Left kidney (tissue), 2 donors: ENCODE measurements around the gene ITGA4. TPM values are rescaled to one million over a fixed set of nuclear protein-coding genes. Genes with fewer than 3 reads are reported as not detected.

ENCODE experiments used
- DNase-seq: peaks from one replicate; pipeline ENCODE4 v3.0.0-alpha.2; 2013
- polyA plus RNA-seq: library from polyadenylated mRNA; unstranded; fragments of 120-200 nt; gene quantifications from one replicate; pipeline ENCODE4 v1.2.1, GENCODE V29; 2013; ENCODE audit not compliant: insufficient read length

The ITGA4 gene
- polyA plus RNA-seq, 1 donor = 43.9 TPM

DNA sequence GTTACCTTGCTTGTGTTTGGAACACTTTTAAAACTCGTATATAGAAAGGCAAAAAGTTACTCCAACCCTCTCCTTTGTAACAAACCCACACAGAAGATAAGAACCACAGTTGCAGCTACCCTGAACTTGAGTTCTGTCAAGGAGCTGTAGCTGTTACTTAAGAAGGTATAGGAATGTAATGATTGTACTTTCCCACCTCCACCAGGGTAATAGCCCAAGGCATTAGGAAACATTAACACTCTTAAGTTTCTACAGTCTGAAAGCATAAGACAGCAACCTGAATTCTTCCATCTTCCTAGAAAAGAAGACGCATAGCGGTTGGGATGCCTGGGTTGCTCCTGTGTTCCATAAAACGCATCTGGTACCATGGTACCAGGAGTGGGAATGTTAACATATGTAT lies 43.0 kb downstream of the ITGA4 start:
- DNase-seq = no peak

GRCh38 chr2:181515719-181516118 lies 58.5 kb downstream of the ITGA4 start:
- DNase-seq = no peak

- no peak for DNase-seq
These were observed 59.8 kb downstream of the ITGA4 start for GRCh38 chr2:181516992-181517391.

- no peak for DNase-seq
These were observed 60.6 kb downstream of the ITGA4 start for GRCh38 chr2:181517685-181518301.

DNA sequence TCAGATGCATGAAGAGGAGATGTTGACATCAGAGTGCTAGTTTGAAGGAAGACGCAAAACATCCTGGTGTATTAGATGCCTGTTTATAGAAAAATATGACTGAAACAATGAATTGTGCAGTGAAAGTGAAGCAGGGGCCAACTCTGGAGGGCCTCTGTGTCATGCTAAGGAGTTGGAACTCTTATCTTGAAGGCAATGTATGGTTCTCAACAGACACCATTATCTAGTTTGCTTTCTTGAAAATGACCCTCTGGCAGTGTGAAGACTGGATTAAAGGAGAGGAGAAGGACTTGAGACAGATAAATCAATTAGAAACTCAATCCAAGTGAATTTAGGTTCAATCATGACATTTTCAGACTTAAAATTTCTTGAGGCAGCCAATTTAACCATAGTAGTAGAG lies 63.1 kb downstream of the ITGA4 start:
- DNase-seq = no peak

DNA sequence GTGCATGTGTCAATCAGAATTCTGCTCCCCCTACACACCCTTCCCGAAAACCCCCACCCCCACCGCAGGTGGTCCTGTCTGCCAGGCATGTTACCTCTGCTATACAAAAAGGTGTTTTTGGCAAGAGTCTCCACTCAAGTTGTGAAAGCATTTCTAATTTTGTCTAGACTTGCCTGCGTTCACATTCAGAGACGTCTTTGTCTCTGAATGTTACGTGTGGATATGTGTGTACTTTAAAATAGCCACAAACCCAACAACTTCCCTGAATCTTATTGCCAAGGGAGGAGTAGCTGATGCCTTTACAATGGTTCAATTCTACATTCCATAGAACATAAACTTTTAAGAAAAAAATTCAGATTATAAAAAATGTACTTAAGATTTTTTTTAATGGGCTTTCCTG lies 66.6 kb downstream of the ITGA4 start:
- no peak for DNase-seq

DNA sequence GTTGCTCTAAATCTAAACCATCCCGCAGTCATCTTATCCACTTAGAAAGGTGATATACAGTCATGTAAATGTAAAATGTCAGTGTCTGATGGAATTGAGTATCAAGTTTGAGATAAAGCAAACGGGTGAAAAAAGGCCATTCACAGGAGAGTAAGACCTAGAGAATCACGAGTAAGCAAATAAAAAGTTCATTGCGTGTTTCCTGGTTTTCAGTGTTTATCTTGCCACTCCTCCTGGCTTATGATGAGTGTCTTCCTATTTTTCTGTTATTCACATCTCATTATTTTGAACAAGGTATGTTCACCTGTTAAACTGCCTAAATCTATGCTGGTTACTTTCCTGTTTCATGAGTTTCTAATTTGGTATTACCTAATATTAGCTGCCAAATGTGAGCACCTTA lies 68.8 kb downstream of the ITGA4 start:
- no peak for DNase-seq

DNA sequence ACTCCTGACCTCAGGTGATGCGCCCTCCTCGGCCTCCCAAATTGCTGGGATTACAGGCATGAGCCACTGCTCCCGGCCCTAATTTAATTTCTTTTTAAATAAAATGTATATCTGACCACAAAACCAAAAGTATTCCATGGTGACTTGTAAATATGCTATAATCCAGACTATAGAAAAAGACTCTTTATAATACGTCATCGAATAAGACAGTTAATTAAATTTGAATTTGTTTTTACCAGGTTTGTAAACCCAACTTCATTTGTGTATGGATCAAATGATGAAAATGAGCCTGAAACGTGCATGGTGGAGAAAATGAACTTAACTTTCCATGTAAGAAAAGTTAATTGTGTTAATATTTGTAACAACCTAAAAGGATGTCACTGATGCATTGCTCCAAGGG lies 69.9 kb downstream of the ITGA4 start:
- DNase-seq = no peak

DNA sequence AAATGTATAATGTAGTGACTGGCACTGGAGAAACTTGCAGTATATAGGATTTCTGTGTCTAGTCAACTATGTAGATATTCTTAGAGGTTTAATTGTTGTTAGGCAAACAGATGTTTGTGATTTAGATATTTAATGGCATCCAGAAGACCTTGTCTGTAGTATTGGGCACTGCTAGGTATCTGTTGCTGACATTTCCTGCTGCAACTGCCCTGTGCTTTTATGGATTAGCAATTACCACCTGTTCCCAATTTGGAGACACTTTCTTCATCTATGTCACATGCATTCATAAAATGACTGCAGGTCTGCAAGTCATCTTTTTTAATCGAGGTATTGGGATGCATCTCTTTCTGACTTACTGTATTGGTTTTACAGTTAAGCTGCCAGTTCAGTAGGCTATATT lies 71.3 kb downstream of the ITGA4 start:
- no peak for DNase-seq

DNA sequence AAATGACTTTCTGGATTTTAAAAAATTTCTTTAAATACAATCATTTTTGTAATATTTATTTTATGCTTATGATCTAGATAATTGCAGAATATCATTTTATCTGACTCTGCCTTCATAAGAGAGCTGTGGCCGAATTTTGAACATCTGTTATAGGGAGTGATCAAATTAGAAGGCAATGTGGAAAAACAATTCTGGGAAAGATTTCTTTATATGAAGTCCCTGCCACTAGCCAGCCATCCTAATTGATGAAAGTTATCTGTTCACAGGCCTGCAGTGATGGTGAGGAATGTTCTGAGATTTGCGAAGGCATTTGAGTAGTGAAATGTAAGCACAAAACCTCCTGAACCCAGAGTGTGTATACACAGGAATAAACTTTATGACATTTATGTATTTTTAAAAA lies 79.5 kb downstream of the ITGA4 start:
- DNase-seq = no peak

GRCh38 chr2:181540421-181540820 lies 83.2 kb downstream of the ITGA4 start:
- DNase-seq = no peak

GRCh38 chr2:181542170-181542569 lies 85.0 kb downstream of the ITGA4 start:
- no peak for DNase-seq

GRCh38 chr2:181546086-181546485 lies 88.9 kb downstream of the ITGA4 start:
- DNase-seq = no peak

GRCh38 chr2:181552808-181553207 lies 95.6 kb downstream of the ITGA4 start:
- no peak for DNase-seq

DNA sequence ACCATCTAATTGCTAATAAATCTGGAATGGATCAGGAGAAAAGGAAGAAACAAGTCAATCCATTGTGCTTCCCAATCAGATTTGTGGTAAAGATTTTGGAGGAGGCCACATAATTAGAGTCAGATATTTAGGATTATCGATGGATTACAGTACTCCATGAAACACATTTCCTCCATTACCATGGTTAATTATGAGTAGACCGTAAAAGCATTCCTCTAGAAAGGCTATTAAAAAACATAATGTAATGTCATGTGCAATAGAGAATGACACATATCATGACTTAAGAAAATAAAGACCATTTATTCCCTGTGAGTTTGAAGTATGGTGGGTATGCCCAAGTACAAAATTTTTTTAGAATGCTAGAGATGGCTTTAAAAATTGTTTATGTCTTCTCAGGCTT lies 96.1 kb downstream of the ITGA4 start:
- DNase-seq = no peak

DNA sequence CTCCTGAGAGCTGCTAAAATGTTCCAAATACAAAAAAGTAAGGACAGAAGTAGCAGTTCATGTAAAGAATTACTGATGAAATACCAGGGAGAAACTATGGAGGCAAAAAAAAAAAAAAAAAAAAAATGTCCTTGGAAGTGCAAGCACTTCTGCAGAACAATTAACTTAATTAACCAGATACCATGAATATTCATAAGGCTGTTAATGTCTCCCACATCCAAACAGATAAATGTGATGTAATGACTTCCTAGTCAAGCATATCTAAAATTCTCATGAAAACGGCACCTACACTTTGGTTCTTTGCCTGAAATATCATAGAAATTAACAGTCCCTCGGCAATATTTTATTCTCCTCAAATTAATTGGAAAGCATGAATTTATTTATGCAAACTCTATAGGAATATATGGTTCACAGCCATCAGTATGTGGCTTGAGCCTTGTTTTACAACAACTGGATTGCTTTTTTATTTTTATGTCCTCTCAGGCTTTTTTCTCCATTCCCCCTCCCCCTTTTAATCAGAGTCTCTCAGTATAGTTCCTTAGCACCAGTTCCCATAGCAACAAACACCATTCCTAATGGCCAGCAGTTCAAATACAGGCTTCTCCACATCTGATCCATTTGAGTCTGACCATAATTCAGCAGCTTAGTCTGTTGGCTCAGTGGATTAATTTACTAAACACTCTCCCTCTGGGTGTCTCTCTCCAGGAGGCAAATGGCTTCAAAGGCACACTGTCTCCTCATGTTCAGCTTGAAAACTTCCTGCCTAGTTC lies 97.1 kb downstream of the ITGA4 start:
- DNase-seq = no peak

- no peak for DNase-seq
These were observed 101.2 kb downstream of the ITGA4 start for GRCh38 chr2:181558371-181558770.

- DNase-seq = no peak
These were observed 106.0 kb downstream of the ITGA4 start for GRCh38 chr2:181563101-181563692.

DNA sequence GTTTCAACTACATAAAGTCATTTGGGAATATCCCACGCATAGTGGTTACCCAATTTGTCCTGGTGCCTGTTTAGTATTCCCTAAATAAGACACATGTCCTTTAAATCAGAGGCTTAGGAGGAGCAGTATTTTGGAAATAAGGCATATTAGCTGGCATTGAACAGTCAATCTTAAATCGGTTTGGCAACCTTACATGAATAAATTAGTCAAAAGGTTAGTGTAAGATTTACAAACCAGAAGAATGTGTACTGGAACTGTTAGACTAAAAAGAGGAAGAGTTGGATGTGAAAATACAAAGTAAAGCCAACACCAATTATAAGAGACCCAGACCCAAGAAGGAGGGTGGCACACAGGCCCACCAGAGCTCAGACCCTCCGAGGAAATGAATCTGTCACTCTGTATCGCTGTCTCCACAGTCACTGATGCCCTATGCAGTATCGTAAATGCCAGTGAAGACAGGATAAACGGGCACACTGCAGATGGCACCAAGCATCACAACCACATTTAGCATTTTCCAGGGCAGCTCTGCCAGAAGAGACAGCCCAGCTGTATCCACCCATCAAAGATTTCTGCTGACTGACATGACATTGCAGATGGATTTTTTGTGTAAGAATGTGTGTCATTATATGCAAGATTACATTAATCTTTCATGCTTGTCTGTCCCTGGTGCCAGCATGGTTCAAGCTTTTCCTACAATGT lies 109.3 kb downstream of the ITGA4 start:
- no peak for DNase-seq

- DNase-seq = no peak
These were observed 112.9 kb downstream of the ITGA4 start for GRCh38 chr2:181570059-181570458.

- DNase-seq = no peak
These were observed 113.9 kb downstream of the ITGA4 start for GRCh38 chr2:181570833-181571661.

- DNase-seq = no peak
These were observed 116.1 kb downstream of the ITGA4 start for GRCh38 chr2:181573140-181573736.
